Measurements from ENCODE around the gene MAST4.

MAST4 gene

DNA sequence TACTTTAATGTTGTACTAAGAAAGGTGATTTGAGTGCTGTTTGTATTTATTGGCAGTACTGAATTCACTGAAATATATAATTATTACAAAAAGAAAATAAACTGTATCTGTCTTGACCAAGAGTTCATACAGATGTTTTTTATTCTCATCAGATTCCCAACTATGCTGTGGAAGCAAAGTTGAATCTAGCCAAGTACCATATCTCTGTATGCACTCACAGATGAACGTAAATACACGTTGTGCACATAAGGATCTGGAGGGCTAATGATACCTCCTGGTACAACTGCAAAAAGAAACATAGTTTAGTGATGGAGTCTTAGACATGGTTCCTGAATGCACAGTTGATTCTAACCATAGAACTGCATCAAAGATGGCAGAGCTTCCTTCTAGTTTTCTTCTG is 431.0 kb downstream of the MAST4 start:
- no peak for DNase-seq

DNA sequence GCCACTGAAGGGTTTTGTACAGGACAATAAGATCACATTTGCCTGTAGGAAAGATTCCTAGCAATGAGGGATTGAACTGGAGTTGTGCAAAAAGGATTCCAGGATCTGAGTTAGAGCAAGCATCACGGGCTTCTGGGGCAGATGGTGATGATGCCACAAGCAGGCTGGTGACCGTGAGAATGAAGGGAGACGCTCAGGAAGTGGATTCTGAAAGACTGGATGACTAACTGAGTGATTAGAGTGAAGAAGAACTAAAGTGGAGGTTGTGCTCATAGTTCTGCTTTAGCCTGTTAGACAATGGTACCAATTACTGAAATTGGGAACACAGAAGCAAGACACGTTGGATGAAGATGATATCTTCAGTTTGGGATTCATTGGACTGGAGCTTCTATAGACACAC is 432.2 kb downstream of the MAST4 start:
- no peak for DNase-seq

DNA sequence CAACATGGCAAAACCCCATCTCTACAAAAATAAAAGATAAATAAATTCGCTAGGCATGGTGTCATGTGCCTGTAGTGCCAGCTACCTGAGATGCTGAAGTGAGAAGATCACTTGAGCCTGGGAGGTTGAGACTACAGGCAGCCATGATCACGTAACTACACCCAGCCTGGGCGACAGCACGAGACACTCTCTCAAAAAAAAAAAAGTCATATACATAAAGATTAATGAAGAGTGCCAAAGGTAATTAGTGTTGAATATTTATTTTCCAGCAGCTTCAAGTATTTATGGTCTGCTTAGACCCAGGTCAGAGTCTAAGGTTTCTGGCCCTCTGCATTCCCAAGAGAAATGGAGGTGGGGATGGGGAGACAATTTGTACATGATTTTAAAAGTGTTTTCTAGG is 432.7 kb downstream of the MAST4 start:
- DNase-seq, result no peak

DNA sequence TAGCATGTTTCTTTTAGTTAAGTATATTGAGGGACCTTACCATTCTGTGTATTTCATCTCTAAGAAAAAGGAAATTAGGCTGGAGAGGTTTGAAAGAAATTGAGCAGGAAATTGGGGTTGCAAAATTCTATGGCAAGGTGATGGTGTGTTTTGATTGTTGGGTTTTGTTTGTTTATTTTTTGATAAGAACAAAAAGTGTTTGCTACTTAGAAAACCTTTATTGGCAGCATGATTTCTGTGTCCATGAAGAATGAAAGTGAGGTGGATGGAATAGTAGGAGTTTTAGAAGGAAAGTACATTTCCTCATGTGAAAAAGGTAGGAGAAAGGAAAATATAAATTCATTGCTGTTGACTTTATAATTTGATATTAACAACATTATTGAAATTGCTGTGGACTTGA is 433.3 kb downstream of the MAST4 start:
- DNase-seq, result no peak

DNA sequence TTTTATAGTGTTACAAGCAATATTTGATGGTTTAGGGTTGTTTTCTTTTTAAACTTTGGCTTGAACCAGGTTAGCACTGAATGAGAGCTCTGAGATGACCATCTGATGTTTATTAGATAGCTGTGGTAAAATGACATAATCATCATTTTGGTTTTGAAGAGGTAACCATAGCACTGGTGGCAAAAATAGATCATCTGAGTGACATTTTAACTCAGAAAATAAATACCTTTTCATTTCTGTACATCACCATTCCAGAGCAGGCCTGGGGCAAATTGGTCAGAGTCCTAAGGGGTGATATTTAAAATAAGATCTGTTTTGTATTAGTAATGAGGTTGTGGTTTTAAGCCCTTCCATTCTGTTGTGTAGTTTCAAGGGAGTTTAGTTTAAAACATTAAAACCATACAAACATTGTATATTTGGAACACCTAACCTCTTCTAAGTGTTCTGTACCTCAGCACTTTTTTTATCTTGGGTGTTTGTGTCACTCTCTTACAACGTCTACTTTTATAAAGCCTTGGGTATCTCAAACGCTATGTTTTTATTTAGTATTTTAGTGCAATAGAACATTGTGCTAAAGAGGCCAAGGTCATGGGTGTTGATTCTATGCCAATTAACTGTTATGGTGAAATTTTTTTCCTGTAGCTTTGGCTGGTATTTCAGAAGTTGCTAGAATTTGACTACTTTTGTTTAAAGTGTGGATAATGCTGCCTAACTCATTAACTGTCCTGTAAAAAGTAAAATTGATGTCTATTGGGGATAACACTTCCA is 434.3 kb downstream of the MAST4 start:
- no peak for DNase-seq

DNA sequence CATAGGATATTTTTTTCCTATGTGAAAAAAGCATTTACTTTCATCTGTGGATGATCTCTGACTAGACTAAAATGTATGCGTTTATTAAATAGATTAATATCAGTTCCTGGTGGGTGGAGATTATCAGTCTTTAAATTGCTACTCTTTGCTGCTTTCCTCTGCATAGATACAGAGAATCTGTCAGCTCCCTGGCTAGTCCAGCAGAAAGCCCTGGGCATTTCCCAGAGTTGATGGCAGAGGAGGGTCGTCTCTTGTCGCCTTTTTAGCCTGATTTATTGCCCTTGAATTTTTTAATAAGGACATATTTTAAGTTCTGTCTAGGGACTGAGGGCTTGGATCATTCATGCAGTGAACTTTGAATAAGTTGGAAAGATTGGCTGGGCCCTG is 434.9 kb downstream of the MAST4 start:
- DNase-seq, result no peak

DNA sequence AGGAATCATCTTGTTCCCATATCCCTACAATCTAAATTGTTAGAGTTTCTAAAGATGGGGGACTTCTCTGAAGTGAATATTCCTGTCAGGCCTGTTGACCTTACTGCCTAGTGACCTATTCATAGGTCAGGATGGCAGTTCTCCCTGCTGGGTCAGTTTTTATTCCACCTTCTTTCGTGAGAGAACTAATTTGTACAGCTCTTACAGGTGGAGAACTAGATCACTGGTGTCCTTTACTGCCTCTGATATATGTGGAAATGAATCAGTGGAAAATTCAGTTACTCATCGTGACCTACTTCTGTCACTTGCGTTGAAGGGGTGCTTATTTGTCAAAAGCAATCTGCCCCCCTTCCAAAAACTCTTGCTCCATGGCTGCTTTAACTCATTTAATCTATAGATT is 435.5 kb downstream of the MAST4 start:
- no peak for DNase-seq

DNA sequence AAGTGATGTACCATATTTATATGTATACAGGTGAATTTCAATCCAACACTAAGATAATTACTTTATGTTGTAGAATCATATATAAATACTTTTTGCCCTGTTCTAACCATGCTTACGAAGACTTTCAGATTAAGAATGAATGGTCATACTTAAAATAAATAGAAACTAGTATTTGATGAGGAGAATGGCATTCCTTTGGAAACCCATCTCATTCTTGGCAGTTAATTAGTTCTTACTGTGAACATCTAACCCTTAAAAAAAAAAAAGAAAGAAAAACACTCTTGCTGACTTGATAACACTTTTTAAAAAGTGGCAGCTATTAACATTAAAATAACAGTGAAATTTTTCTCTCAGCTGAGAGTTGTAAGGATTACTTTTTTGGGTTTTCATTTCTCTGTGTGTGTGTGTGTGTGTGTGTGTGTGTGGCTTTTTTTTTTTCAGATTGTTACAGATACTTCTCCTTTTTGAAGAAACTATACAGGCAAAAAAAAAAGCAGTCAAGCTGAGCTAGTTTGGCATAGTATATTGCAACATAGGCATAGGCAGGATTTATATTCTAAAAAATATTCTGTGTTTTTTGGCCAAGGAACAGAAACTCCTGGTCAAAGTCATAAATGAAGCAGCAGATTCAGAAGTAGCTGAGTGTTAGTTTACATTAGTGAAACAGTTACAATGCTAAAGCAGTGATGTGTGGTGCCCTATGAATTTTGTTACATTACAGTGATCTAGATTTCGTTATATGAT is 436.9 kb downstream of the MAST4 start:
- DNase-seq, result no peak

DNA sequence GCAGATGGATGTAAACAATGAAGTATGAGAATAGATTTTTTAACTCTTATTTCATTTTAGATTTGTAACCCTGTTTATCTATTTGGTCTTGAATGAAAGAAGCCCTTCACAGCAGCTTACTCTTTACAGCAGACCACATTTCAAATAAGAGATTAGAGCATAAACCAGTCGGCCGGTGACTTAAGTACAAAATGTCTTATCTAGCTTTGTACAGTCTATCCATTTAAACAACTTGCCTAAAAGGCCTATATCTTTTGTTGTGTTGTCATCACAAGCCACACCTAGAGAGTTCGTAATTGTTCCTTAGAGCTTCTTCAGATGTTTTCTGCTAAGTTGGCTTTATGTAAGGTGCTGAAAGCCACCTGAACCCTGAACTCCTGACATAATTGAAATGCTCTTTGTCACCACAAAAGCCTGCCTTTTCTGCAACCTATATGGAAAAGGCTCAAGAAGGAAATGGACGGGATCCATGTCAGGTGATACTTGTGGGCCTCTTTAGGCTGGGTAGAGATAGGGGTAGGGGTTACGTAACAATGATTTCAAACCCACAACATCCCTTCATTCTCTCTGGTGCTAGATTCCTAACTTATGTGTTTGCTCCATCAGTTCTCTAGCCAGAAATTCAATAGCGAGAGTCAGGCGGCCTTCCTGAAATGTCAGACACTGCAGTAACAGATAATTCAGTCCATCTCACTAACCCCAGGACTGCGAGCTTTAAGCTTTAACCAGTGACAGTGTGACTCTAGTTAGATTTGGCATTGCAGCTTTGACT is 437.9 kb downstream of the MAST4 start:
- DNase-seq, result no peak

DNA sequence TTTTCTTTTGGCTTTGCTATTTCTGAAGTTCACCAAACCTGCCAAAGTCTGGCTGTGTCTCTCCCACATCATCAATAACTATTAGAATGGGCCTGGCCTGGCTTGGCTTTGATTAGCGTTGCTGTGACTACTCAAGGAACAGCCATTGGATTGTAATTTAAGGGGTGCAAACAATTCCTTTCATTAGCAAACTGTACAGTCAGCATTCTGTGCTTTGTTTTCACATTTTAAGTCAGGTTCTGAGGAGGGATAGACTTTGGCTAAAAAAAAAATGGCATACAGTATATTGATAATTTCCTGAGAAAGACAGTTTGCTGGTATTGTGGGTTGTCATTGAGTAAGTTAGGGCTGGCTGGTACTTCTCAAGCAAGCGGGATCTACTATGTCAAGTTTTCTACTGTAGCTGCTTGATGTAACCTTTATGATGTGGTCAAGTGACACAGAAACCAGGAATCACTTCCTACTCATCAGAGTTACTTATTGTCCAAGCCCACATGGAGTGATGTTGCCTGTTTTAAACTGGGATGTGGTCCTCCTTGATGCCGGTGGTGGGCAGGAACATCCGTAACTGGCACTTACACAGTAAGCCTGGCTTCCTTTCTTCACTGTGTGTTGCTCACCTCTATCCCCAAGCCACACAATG is 439.0 kb downstream of the MAST4 start:
- DNase-seq, result no peak

DNA sequence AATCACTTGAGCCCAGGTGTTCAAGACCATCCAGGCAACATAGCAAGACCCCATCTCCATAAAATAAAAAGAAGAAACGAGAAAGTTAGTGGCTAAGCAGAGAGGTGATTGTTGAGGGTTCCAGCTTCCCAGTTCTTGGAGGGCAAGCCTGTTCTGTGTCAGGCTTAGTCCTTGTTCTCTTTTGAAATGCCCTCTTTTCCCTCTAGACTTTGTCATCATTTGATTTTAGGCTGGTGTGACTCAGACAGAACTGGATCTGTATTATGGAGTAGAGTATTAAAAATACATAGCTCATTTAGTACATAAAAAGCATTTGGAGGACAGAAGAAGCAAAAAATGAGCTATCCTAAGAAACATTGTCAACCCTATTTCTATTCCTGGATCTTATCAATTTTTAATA is 441.0 kb downstream of the MAST4 start:
- DNase-seq, result no peak

DNA sequence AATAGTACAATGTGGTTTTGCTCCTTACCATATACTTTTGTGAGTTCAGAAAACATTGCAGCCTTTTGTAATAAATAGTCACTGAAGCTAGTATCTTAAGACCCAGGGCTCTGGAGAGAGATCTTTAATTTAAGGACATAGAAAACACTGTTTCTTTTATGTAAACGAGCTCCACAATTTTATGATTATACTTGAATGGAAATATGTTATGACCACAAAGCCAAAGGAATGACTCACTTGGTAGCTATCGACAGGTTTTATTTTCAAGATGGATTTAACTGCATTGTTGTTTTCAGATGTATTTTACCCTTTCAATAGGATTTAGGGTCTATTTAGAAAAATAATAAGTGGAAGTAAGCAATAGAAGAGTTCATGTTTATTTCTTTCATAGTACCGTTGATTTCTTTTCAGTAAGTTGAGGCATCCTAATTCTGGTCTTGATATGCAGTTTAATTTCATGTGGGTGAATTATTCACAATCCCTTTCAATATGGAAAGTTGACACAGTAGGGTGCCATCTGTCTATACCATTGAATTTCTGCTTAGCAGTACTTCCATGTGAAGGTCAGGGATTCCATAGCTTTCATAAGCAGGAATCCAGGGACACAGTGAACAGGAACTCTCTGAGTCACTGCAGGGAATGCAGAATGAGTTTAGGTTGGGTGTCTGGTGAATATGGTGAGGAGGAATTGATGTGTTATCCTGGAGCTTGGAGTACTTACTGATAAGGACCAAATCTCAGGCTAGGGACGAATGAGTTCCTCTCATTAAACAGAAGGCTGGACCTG is 442.8 kb downstream of the MAST4 start:
- no peak for DNase-seq

DNA sequence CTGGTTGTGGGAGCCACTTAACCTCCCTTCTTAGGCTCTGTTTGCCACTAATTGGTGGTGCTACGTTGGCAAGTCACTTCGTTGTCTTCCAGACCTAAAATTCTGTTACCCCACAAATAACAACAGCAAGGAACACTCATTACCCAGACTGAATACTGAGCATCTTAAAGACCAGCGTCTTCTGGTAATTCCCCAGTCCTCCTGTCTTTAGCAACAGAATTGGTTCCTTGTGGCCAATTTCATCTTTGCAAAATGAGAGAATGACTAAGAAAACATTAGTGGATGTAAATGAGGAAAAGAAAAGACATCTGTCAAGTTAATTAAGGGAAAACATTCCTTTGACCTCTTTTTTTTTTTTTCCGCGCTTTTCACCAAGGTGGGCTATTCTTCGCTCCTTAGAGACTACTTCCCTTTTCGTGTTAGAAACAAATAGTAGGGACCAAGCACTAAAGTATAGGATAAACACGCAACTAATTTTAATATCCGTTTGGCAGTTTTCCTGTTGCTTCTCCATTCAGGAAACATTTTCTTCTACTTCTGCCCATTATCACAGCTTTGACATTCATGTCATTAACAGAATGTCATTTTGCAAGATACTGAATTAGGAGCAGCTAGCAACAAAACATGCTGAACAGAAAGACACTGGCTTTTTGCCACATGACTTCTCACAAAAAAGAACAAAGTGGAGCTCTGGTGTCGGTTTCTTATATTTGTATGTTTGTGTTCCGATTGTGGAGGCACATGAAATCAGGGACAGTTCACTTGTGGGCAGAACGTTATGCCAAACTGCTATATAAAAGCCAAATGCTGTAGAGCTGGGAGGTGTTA is 446.2 kb downstream of the MAST4 start:
- DNase-seq, result no peak

DNA sequence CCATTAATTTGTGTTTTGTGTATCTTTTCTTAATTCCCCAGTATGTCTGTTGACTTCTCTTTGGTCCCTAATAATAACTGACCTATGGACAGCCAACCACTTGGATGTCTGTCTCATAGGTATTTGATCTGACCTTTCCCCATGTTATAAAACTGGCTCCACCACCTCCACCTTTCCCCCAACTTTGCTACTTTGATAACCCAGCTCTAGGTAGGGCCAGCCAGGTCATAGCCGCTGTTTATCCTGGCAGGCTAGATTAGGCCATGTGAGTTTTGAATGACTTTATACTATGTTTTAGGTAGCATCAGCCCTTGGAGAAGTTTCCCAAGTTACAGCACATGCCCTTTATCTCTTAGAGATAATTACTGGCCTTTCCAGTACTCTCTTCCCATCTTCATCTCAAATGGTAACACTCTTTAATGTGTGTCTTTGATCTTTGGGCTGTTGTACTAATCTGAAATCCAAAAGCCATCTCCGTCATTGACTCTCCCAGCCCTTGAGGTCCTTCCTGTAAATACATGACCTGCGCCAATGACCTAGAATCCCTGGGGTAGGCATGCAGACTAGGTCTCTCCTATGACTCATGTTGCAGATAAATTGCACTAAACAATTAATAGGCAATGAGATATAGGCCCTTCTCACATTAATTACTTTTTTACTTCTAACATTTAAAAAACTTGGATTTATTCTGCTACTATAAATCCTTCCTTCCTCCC is 447.8 kb downstream of the MAST4 start:
- DNase-seq, result no peak

DNA sequence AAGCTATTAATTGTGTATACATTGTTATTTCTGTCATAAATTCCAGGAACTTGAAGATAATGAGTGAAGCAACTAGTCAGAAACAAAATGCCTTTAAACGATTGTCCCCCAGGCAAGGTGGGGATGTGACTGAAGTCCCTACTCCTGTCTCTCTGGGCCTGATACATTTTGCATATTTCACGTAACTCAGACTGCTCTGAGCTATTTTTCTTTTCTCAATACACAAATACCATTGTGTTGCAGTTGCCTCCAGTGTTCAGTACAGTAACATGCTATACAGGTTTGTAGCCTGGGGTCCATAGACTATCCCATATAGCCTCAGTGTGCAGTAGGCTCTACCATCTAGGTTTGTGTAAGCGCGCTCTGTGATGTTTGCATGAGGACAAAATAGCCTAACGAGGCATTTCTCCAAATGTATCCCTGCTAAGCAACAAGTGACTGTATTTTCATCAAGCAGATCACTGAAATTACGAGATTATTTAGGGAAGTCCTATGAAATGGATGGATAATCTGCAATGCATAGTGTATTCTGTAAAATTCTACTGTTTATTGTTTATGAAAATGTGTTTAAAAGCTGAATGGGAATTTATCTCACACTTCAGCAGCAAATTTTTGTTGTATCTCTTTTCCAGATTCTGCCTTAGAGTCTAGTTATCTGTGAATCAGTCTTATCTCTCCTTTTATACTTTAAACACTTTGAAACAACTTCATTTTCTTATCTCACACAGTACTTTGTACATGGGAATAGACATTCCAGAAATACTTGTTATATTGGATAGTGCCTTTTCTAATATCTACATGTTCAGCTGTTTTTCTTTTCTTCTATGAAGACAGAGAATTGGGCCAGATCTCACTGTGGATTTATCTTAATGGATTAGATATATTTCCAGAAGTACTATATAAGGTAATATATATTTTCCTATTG is 449.9 kb downstream of the MAST4 start:
- DNase-seq, result no peak

DNA sequence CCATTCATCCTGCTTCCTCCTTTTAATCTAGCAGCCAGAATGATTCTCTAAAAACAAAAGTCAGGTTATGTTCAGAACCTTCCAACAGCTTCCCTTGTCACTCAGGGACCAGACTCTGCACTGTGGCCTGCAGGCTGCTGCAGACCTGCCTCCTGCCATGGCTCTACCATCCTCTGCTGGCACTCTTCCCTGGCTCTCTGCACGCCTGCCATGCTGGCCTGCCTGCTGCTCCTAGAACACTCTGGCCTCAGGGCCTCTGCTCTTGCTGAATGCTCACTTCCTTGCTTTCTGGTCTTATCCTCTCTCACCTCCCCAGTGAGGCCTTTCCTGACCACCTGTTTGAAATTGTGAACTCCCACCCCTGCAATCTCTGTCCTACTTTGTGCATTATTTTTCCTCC is 451.0 kb downstream of the MAST4 start:
- DNase-seq, result no peak

DNA sequence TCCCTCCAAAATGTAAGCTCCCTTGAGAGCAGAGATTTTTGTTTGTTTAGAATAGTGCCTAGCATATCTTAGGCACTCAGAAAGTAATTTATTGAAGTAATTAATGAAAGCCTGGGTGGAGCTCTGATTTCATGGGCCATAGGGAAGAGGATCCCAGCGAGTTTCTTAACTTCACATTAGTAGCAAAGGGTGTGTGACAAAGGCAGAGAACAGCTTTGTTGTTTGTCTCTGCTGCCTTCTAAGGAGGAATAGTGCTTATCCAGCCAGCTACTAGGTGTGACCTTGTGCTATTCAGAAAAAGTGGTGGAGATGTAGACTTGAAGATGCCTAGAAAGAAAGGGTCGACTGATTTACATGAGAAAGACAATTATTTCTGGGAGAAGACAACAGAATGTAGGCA is 451.4 kb downstream of the MAST4 start:
- DNase-seq, result no peak

DNA sequence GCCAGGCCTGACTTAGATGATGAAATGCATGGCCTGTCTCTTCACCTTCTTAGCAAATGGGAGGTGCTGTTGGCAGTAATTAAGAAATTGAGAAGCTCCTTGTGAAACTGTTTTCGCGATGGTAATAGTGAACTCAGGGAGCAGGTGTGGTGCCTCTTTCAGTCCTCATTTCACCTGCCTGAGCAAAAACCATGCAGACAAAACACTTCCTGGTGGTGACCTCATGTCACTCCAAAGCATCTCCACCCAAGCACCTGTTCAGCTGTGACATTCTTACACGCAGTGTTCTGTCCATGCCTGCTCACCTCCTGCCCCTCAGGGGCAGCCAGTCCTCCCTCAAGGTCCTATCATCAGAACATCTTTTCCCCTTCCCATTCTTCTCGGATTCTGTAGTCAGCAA is 453.9 kb downstream of the MAST4 start:
- DNase-seq, result no peak

DNA sequence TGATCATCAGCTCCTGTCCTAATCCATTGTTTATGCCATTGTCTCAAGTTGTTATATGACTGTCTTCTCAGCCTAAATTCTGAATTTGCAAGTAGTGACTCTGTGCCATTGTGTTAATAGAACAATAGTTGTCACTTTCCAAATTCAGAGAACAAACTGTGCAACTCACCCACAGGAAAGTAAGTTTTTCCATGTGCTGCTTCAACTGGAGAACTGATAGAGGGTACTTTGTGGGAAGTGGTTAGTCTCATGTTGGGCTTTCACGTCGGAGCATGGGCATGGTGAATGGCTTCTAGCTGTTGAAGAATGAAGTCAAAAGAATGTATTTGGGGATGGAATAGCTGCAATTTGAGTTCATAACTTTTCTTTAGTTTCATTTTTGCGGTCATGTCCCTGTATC is 454.4 kb downstream of the MAST4 start:
- DNase-seq, result no peak

DNA sequence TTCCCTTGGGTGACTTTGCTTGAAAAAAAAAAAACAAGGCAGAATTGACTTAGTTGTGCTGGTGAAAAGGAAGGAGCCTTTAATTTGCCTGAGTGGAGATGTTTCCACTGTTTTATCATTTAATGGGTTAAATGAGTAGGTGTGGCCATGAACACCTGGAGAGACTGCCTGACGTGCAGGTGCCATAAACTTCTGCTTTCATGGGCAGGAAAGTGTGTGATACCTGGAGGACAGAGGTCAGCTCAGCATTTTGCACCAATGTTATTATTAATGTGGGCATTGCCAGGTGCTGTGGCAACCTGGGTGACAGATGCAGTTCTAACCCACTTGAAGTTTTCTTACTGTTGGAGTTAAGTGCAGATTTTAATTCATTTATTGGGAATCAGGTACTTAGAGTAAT is 455.0 kb downstream of the MAST4 start:
- DNase-seq, result no peak
